HG03066 (cell line): ENCODE data around the gene FUBP1.
"Not testable (repeated sequence)": the region's sequence is repeated elsewhere in the genome, so short reads cannot be mapped to it uniquely, and the experiment has no call there.

Source experiments
- ATAC-seq: cut with Tn5 transposase; IDR thresholded peaks from one replicate; pipeline ENCODE4 v1.9.1; 2021; ENCODE audit warnings: low read depth; ENCODE audit not compliant: unreplicated experiment

FUBP1 gene, protein sequence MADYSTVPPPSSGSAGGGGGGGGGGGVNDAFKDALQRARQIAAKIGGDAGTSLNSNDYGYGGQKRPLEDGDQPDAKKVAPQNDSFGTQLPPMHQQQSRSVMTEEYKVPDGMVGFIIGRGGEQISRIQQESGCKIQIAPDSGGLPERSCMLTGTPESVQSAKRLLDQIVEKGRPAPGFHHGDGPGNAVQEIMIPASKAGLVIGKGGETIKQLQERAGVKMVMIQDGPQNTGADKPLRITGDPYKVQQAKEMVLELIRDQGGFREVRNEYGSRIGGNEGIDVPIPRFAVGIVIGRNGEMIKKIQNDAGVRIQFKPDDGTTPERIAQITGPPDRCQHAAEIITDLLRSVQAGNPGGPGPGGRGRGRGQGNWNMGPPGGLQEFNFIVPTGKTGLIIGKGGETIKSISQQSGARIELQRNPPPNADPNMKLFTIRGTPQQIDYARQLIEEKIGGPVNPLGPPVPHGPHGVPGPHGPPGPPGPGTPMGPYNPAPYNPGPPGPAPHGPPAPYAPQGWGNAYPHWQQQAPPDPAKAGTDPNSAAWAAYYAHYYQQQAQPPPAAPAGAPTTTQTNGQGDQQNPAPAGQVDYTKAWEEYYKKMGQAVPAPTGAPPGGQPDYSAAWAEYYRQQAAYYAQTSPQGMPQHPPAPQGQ

DNA sequence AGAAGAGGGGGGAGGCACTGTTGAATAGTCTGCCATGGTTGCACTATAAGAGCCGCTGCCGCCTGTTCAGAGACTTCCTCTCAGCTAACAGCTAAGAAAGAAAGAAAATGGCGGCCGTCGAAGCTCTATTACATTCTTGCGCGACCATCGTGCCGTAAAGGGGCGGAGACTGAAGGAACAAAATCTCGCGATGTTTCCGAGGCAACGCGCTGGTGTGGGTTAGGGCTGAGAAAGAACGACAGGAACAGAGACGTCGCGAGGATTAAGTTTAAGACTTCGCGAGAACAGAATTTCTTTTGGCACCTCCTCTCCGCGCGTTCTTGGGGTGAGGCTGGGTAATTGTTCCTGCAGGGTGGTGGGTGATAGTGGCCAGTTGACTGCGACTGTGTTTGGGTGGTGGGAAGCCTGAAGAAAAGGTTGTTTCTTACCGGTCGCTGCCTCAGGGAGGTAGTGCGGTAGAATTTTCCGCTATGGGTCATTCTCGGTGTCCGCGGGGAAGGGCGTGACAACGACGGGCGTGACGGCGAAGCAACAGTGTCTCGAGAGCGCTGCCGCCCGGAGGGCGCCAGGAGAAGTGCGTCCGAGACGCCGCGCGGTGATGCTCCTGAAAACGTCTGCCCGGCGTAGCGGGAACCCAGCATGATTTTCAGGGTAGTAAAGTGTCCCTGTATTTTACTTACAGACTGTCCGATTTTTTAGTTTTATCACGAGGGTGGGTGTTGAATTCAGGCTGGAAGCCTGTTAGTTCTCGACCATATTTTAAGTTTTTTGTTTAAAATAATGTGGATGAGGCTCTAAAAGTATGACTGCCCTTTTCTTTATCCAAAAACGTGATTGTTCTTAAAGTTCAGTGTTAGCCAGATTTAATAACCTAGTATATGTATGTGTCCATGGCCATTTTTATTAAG lies at the start of gene FUBP1:
FUBP1 (minus strand) TSS at position 104 of the 908 bp plus-strand sequence; CDS start at position 36, 68 bp downstream.
- ATAC-seq, result peak; percentile 72

- not testable (repeated sequence) for ATAC-seq
Observed at GRCh38 chr1:78021134-78021533, 42.3 kb upstream of the FUBP1 start.

- no peak for ATAC-seq
Observed at GRCh38 chr1:78019024-78019423, 40.2 kb upstream of the FUBP1 start.

DNA sequence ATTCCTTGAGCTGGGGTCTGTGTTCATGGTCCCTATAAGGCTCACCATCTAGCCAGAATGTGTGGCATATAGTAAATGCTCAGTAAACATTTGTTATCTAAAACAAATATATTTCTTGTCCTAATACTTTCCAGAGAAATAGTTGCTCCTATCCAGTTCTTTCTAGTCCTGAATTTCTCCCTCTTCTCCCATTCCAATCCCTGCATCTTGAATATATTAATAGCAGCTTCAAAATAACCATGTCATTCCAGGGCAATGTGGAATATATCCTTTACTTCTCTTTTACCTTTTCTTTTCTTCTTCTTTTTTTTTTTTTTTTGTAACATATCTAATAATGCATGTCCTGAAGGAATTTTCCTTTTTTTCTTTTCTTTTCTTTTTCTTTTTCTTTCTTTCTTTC lies 36.3 kb upstream of the FUBP1 start:
- no peak for ATAC-seq

DNA sequence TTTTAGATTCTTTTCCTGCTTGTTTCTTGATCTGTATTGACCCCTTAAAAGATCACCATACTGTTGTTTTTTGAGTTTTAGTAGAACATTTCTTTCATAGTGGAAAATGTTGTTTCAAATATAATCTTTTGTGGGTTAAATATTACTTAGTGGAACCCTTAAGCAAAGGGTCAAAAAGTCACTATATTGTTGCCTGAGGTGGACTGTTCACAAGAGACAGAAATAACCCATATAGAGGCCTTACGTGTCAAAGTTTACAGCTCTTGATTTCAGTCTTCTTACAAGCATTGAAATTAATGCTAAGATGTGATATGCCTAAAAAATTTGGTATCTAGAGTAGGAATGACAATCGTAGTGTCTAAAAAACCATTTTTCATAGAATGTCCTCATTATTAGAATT lies 32.2 kb upstream of the FUBP1 start:
- no peak for ATAC-seq

GRCh38 chr1:78009836-78010235 lies 31.0 kb upstream of the FUBP1 start:
- no peak for ATAC-seq

GRCh38 chr1:78009276-78009675 lies 30.4 kb upstream of the FUBP1 start:
- no peak for ATAC-seq

- ATAC-seq, result no peak
Observed at GRCh38 chr1:78007677-78008341, 28.9 kb upstream of the FUBP1 start.

- ATAC-seq, result no peak
Observed at GRCh38 chr1:78006521-78006920, 27.6 kb upstream of the FUBP1 start.

GRCh38 chr1:78005755-78006154 lies 26.9 kb upstream of the FUBP1 start:
- ATAC-seq, result no peak

GRCh38 chr1:78005448-78005722 lies 26.5 kb upstream of the FUBP1 start:
- ATAC-seq, result no peak

- peak; percentile 99 for ATAC-seq
Observed at GRCh38 chr1:78004719-78005447, 26.0 kb upstream of the FUBP1 start, which contains the start of gene DNAJB4. Gene DNAJB4 (plus strand): TSS chr1:78004939. CDS start chr1:78005111, 172 bp downstream.

- peak; percentile 35 for ATAC-seq
Observed at GRCh38 chr1:78003882-78004718, 25.2 kb upstream of the FUBP1 start.

DNA sequence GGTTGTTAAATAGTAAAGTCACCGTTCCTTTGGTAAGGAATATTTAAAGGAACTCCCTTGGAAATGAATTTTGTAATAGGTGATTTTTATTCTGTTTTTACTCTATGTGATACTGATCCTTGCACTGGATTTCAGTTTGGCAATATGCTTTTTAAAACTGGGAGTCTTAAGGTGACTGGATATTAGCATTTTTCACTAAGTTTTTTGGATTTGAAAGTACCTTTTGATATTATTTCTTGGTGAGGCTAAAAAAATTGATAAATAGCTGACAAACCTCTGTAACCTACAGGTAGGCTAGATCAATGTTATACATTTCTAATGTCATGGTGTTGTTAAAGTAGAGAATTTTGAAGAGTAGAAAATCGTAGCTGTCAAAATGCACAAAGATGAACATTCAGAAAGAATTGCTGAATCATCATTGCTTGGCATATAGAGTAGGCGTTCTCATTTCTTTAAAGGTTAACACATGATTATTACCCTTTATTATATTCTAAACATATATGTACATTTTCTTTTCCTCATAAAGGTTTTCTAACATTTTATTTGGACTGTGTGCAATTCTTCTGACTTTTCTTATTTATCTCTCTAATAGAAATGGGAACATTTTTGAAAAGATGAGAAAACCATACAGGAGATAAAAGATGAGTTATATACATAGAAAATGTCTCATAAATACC lies 24.3 kb upstream of the FUBP1 start:
- ATAC-seq, result no peak

- ATAC-seq, result not testable (repeated sequence)
Observed at GRCh38 chr1:78000536-78000935, 21.7 kb upstream of the FUBP1 start.

DNA sequence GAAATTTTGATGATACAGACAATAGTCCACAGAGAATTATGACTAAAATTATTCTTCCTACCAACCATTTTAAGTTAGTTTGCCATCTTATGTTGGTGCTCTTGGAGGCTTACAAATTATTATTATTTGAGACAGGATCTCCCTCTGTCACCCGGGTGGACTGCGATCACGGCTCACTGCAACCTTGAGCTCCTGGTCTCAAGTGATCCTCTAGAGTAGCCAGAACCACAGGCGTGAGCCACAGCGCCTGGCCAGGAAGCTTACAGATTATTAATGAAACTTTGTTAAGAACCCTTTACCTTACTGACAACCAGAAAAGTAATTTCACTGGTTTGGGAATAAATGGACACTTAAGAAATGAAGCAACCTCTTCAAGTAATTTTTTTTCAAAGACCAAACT lies 17.9 kb upstream of the FUBP1 start:
- no peak for ATAC-seq

DNA sequence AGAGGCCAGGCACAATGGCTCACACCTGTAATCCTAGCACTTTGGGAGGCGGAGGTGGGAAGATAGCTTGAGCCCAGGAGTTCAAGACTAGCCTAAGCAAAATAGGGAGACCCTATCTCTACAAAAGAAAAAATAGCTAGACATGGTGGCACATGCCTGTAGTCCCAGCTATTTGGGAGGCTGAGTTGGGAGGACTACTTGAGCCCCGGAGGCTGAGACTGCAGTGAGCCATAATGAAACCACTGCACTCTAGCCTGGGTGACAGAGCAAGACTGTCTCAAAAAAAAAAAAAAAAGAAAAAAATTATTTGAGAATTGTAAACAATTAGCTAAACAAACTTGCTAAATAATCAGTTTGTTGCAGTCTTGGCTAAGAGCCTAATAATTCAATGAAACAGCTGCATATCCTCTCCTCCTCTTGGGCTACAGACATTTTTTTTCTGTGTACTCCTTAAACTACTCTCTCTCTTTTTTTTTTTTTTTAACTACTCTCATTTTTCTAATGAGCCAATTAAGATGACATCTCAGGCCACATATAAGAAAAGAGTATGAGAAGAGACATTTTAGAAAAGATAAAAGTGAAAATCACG lies 15.3 kb upstream of the FUBP1 start:
- no peak for ATAC-seq

DNA sequence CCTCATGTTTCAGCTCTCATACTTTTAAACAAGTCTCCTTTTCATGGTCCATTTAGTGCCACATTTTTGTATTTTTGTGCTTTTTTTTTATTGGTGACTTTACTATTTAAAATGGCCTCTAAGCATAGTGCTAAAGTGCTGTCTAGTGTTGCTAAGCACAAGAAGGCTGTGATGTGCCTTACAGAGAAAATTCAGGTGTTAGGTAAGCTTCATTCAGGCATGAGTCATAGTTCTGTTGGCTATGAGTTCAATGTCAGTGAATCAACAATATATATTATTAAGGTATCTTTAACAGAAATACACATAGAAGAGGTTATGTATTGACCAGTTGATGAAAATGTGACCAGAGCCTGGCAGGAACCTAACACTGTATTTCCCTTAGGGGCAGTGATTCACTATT lies 12.8 kb upstream of the FUBP1 start:
- no peak for ATAC-seq
